ENCODE results near the gene SEMA3B.

SEMA3B gene

GRCh38 chr3:50229490-50229889 lies 39.5 kb upstream of the SEMA3B start:
- peak overlapping the region; percentile 36 for H3K4me3 ChIP-seq (ENCODE audit: low read length)
- no peak for TF ChIP-seq CTCF (IDR thresholded peaks at IDR 0.05; ENCODE audit: low read depth, low read length, poor library complexity, severe bottlenecking)
- no peak for TF ChIP-seq EZH2phosphoT487 (IDR thresholded peaks at IDR 0.05; ENCODE audit: borderline replicate concordance, low read length)
- no peaks in the 10 kb centered on the region for H3K9me3 ChIP-seq (ENCODE audit: control insufficient read depth, insufficient read depth, low read length)
- no peaks in the 10 kb centered on the region; the same call in 1 of the 2 replicates for H3F3A ChIP-seq (ENCODE audit: control insufficient read depth, insufficient read depth)
- H3K27me3 ChIP-seq (ENCODE audit: control insufficient read depth, low read length) = peaks cover 2% of the 10 kb centered on the region; the same call in 1 of the 2 replicates
- no peaks in the 10 kb centered on the region for H4K20me1 ChIP-seq (ENCODE audit: control insufficient read depth, insufficient read depth, low read depth, low read length)
- H3K36me3 ChIP-seq (ENCODE audit: control insufficient read depth, low read length) = no peaks in the 10 kb centered on the region; the same call in 1 of the 2 replicates
- no peak overlapping the region; the same call in 1 of the 2 replicates for H3K27ac ChIP-seq (ENCODE audit: low read depth, low read length)
- peak overlapping the region; percentile 100 for H3K4me2 ChIP-seq (ENCODE audit: low read length)
- peaks cover 46% of the 10 kb centered on the region for H3K4me1 ChIP-seq (ENCODE audit: control insufficient read depth, low read length)
- H3K9me2 ChIP-seq (replicated peaks; ENCODE audit: control insufficient read depth, low read length) = no peaks in the 10 kb centered on the region
- H3K79me2 ChIP-seq (ENCODE audit: control insufficient read depth, low read length) = peaks cover 18% of the 10 kb centered on the region

- Histone ChIP-seq H3K27ac (ENCODE audit: low read depth, low read length) (peak overlapping the region; percentile 25; the same call in 1 of the 2 replicates), H3K4me3 (ENCODE audit: low read length) (peak overlapping the region; percentile 36), H4K20me1 (ENCODE audit: control insufficient read depth, insufficient read depth, low read depth, low read length) (no peaks in the 10 kb centered on the region), H3K9me2 (replicated peaks; ENCODE audit: control insufficient read depth, low read length) (no peaks in the 10 kb centered on the region), H3F3A (ENCODE audit: control insufficient read depth, insufficient read depth) (no peaks in the 10 kb centered on the region; the same call in 1 of the 2 replicates), H3K9me3 (ENCODE audit: control insufficient read depth, insufficient read depth, low read length) (no peaks in the 10 kb centered on the region), H3K79me2 (ENCODE audit: control insufficient read depth, low read length) (peaks cover 18% of the 10 kb centered on the region), H3K4me1 (ENCODE audit: control insufficient read depth, low read length) (peaks cover 54% of the 10 kb centered on the region), H3K4me2 (ENCODE audit: low read length) (peak overlapping the region; percentile 100), H3K27me3 (ENCODE audit: control insufficient read depth, low read length) (no peaks in the 10 kb centered on the region), H3K36me3 (ENCODE audit: control insufficient read depth, low read length) (no peaks in the 10 kb centered on the region; the same call in 1 of the 2 replicates)
- no peak for TF ChIP-seq EZH2phosphoT487 (IDR thresholded peaks at IDR 0.05; ENCODE audit: borderline replicate concordance, low read length)
- no peak for TF ChIP-seq CTCF (IDR thresholded peaks at IDR 0.05; ENCODE audit: low read depth, low read length, poor library complexity, severe bottlenecking)
Observed at GRCh38 chr3:50230104-50230793, 38.7 kb upstream of the SEMA3B start.

GRCh38 chr3:50230794-50231125 lies 38.2 kb upstream of the SEMA3B start:
- Histone ChIP-seq H3K36me3 (ENCODE audit: control insufficient read depth, low read length) (no peaks in the 10 kb centered on the region; the same call in 1 of the 2 replicates), H4K20me1 (ENCODE audit: control insufficient read depth, insufficient read depth, low read depth, low read length) (no peaks in the 10 kb centered on the region), H3K79me2 (ENCODE audit: control insufficient read depth, low read length) (peaks cover 18% of the 10 kb centered on the region), H3K4me1 (ENCODE audit: control insufficient read depth, low read length) (peaks cover 56% of the 10 kb centered on the region), H3K4me2 (ENCODE audit: low read length) (peak overlapping the region; percentile 100), H3F3A (ENCODE audit: control insufficient read depth, insufficient read depth) (no peaks in the 10 kb centered on the region; the same call in 1 of the 2 replicates), H3K9me3 (ENCODE audit: control insufficient read depth, insufficient read depth, low read length) (no peaks in the 10 kb centered on the region), H3K27ac (ENCODE audit: low read depth, low read length) (peak overlapping the region; percentile 25; the same call in 1 of the 2 replicates), H3K4me3 (ENCODE audit: low read length) (peak overlapping the region; percentile 36), H3K9me2 (replicated peaks; ENCODE audit: control insufficient read depth, low read length) (no peaks in the 10 kb centered on the region), H3K27me3 (ENCODE audit: control insufficient read depth, low read length) (no peaks in the 10 kb centered on the region)
- TF ChIP-seq CTCF (IDR thresholded peaks at IDR 0.05; ENCODE audit: low read depth, low read length, poor library complexity, severe bottlenecking) (no peak), EZH2phosphoT487 (IDR thresholded peaks at IDR 0.05; ENCODE audit: borderline replicate concordance, low read length) (no peak)
